Measurements from ENCODE around the gene PPP1R2. TPM values are rescaled to one million over a fixed set of nuclear protein-coding genes. Genes with fewer than 3 reads are reported as not detected.
A peak's percentile ranks its signal among the peaks of the same experiment; 100 is the strongest.

The PPP1R2 gene
- polyA plus RNA-seq, 1 donor from 2014 or later, result 113 TPM

- H3K4me2 ChIP-seq (ENCODE audit: low read length), result no peak overlapping the region
- no peaks in the 10 kb centered on the region for H3F3A ChIP-seq (ENCODE audit: insufficient read depth, low read length, poor library complexity, severe bottlenecking)
- no peaks in the 10 kb centered on the region for H3K9me3 ChIP-seq (ENCODE audit: low read length)
- H3K9ac ChIP-seq (ENCODE audit: low read length), result no peak overlapping the region
- no peaks in the 10 kb centered on the region for H3K9me2 ChIP-seq (ENCODE audit: insufficient read depth, low read length)
- H3K36me3 ChIP-seq (ENCODE audit: insufficient read depth, low read length), result no peaks in the 10 kb centered on the region
- H4K20me1 ChIP-seq (ENCODE audit: insufficient read depth), result no peaks in the 10 kb centered on the region
- H3K27ac ChIP-seq (ENCODE audit: low read length), result no peak overlapping the region
- H3K79me2 ChIP-seq (replicated peaks; ENCODE audit: insufficient read depth, low read length), result no peaks in the 10 kb centered on the region
- no peak for TF ChIP-seq EP300 (conservative IDR thresholded peaks at IDR 0.05; ENCODE audit: poor library complexity, severe bottlenecking)
- no peak for TF ChIP-seq POLR2AphosphoS5 (IDR thresholded peaks at IDR 0.05)
- TF ChIP-seq REST (IDR thresholded peaks at IDR 0.05; ENCODE audit: borderline replicate concordance), result no peak
- TF ChIP-seq TAF1 (IDR thresholded peaks at IDR 0.05; ENCODE audit: low read depth), result no peak
- no peak for TF ChIP-seq CTCF (IDR thresholded peaks at IDR 0.05; ENCODE audit: poor library complexity, severe bottlenecking)
- TF ChIP-seq EZH2 (IDR thresholded peaks at IDR 0.05; ENCODE audit: borderline replicate concordance, insufficient read depth, low read length, poor library complexity, severe bottlenecking), result no peak
- no peak for TF ChIP-seq RAD21 (conservative IDR thresholded peaks at IDR 0.05)
- TF ChIP-seq SMC3 (conservative IDR thresholded peaks at IDR 0.05; ENCODE audit: poor library complexity), result no peak
- TF ChIP-seq MXI1 (conservative IDR thresholded peaks at IDR 0.05; ENCODE audit: poor library complexity, severe bottlenecking), result no peak
- H3K27me3 ChIP-seq (ENCODE audit: insufficient read depth, low read depth, low read length), result no peaks in the 10 kb centered on the region
- H3K4me3 ChIP-seq (ENCODE audit: low read length), result no peak overlapping the region
- H2AFZ ChIP-seq (ENCODE audit: low read depth, low read length), result no peak overlapping the region
Observed at GRCh38 chr3:195582947-195583346, 39.8 kb upstream of the PPP1R2 start.

GRCh38 chr3:195580744-195581443 lies 37.8 kb upstream of the PPP1R2 start:
- H3K4me2 ChIP-seq (ENCODE audit: low read length), result no peak overlapping the region
- H3K79me2 ChIP-seq (replicated peaks; ENCODE audit: insufficient read depth, low read length), result no peaks in the 10 kb centered on the region
- TF ChIP-seq POLR2AphosphoS5 (IDR thresholded peaks at IDR 0.05) (peak; percentile 59), SMC3 (conservative IDR thresholded peaks at IDR 0.05; ENCODE audit: poor library complexity) (no peak)
- no peaks in the 10 kb centered on the region for H3K9me3 ChIP-seq (ENCODE audit: low read length)
- H4K20me1 ChIP-seq (ENCODE audit: insufficient read depth), result no peaks in the 10 kb centered on the region
- peak overlapping the region; percentile 58 for H2AFZ ChIP-seq (ENCODE audit: low read depth, low read length)
- peak overlapping the region; percentile 70 for H3K27ac ChIP-seq (ENCODE audit: low read length)
- peak overlapping the region; percentile 51 for H3K9ac ChIP-seq (ENCODE audit: low read length)
- H3K4me3 ChIP-seq (ENCODE audit: low read length), result peak overlapping the region; percentile 20
- no peaks in the 10 kb centered on the region for H3K36me3 ChIP-seq (ENCODE audit: insufficient read depth, low read length)
- H3K9me2 ChIP-seq (ENCODE audit: insufficient read depth, low read length), result no peaks in the 10 kb centered on the region
- no peaks in the 10 kb centered on the region for H3K27me3 ChIP-seq (ENCODE audit: insufficient read depth, low read depth, low read length)
- no peaks in the 10 kb centered on the region for H3F3A ChIP-seq (ENCODE audit: insufficient read depth, low read length, poor library complexity, severe bottlenecking)
